ENCODE results near the gene RPS6KA4.

RPS6KA4 gene

DNA sequence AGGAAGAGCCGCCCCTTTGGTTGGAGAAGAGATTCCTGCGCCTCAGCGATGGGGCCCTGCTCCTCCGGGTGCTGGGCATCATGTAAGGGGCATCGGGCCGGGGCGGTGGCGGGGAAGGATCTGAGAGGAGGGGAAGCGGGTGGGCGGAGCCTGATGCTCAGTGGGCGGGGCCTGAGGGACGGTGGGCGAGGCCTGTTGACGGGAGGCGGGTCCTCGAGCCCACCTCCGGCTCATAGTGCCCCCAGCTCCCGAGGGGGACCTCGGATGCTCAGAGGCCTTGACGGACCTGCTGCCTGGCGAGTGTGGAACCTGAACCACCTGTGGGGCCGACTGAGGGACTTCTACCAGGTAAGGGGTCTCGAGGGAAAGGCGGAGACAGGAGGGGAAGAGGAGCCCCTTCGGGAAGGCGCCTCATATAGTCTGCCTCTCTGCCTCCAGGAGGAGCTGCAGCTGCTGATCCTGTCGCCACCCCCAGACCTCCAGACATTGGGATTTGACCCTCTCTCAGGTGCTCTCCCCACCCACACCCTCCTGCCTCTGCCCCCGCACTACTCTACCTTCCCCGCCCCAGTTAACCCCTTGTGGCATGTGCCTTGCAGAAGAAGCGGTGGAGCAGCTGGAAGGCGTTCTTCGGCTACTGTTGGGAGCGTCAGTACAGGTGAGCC, 18.2 kb upstream of the RPS6KA4 start:
- DNase-seq (ENCODE audit: low read depth, low spot score) = no peak
- no peak overlapping the region for H3K27ac ChIP-seq (ENCODE audit: low read length)
- no peaks in the 10 kb centered on the region for H3K36me3 ChIP-seq (ENCODE audit: control insufficient read depth, insufficient read depth, low read length)

GRCh38 chr11:64341429-64341828, 17.5 kb upstream of the RPS6KA4 start:
- no peak for DNase-seq (ENCODE audit: low read depth, low spot score)
- no CpG with 5 or more reads among the region's 21 CpGs for WGBS (ENCODE audit: insufficient coverage, insufficient read length)
- Histone ChIP-seq H3K4me1 (ENCODE audit: control insufficient read depth, insufficient read depth, low read length) (peaks cover 8% of the 10 kb centered on the region), H3K4me3 (ENCODE audit: low read length) (no peak overlapping the region; the same call in 1 of the 2 replicates), H3K36me3 (ENCODE audit: control insufficient read depth, insufficient read depth, low read length) (no peaks in the 10 kb centered on the region), H3K9me3 (ENCODE audit: control insufficient read depth, insufficient read depth, low read length) (no peaks in the 10 kb centered on the region), H3K27me3 (ENCODE audit: control insufficient read depth, insufficient read depth, low read length) (no peaks in the 10 kb centered on the region), H3K27ac (ENCODE audit: low read length) (no peak overlapping the region)

More for the DNA sequence above, 18.2 kb upstream of the RPS6KA4 start:
- WGBS (ENCODE audit: insufficient coverage, insufficient read length) = no CpG with 5 or more reads among the region's 33 CpGs
- Histone ChIP-seq H3K4me1 (ENCODE audit: control insufficient read depth, insufficient read depth, low read length) (peaks cover 8% of the 10 kb centered on the region), H3K27me3 (ENCODE audit: control insufficient read depth, insufficient read depth, low read length) (no peaks in the 10 kb centered on the region), H3K4me3 (ENCODE audit: low read length) (peak overlapping the region; percentile 43; the same call in 1 of the 2 replicates), H3K9me3 (ENCODE audit: control insufficient read depth, insufficient read depth, low read length) (no peaks in the 10 kb centered on the region)

DNA sequence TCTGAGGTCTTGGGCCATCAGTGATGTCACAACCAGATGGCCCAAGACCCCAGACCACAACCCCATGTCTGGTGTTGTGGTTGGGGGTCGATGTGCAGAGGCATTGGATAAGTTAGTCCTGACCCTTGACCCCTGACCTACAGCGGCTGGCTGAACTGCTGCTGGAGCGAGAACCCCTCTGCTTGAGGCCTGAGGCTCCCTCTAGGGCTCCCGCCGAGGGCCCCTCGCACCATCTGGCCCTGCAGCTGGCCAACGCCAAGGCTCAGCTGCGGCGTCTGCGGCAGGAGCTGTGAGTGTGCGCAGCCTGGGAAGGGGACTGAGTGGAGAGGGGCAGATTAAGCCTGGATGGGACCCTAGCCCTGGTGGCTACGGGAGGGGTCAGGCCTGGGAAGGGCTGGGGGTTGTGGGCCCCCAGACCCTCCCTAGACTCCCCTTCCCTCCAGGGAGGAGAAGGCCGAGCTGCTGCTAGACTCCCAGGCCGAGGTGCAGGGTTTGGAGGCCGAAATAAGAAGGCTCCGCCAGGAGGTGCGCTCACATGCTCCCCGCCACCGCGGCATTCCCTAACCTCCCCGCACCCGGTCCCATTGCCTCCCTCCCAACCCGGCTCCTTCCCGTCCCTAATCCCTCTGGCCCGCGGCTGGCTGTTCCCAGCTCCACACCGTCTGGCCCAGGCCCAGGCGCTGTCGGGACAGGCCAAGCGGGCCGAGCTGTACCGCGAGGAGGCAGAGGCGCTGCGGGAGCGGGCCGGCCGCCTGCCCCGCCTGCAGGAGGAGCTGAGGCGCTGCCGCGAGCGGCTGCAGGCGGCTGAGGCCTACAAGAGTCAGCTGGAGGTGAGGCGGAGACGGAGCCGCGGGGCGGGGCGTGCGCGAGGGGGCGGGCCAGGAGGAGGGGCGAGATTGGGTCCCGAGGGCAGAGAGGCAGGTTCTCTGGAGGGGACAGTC, 16.8 kb upstream of the RPS6KA4 start:
- Histone ChIP-seq H3K36me3 (ENCODE audit: control insufficient read depth, insufficient read depth, low read length) (no peaks in the 10 kb centered on the region), H3K9me3 (ENCODE audit: control insufficient read depth, insufficient read depth, low read length) (no peaks in the 10 kb centered on the region), H3K27me3 (ENCODE audit: control insufficient read depth, insufficient read depth, low read length) (no peaks in the 10 kb centered on the region), H3K27ac (ENCODE audit: low read length) (no peak overlapping the region), H3K4me3 (ENCODE audit: low read length) (peak overlapping the region; percentile 35; the same call in 1 of the 2 replicates), H3K4me1 (ENCODE audit: control insufficient read depth, insufficient read depth, low read length) (peaks cover 8% of the 10 kb centered on the region)
- DNase-seq (ENCODE audit: low read depth, low spot score) = no peak
- no CpG with 5 or more reads among the region's 55 CpGs for WGBS (ENCODE audit: insufficient coverage, insufficient read length)

GRCh38 chr11:64342869-64343745, 15.9 kb upstream of the RPS6KA4 start:
- no peak for DNase-seq (ENCODE audit: low read depth, low spot score)
- Histone ChIP-seq H3K36me3 (ENCODE audit: control insufficient read depth, insufficient read depth, low read length) (no peaks in the 10 kb centered on the region), H3K4me1 (ENCODE audit: control insufficient read depth, insufficient read depth, low read length) (peaks cover 8% of the 10 kb centered on the region), H3K9me3 (ENCODE audit: control insufficient read depth, insufficient read depth, low read length) (no peaks in the 10 kb centered on the region), H3K4me3 (ENCODE audit: low read length) (peak overlapping the region; percentile 35; the same call in 1 of the 2 replicates), H3K27me3 (ENCODE audit: control insufficient read depth, insufficient read depth, low read length) (no peaks in the 10 kb centered on the region), H3K27ac (ENCODE audit: low read length) (no peak overlapping the region)
- no CpG with 5 or more reads among the region's 29 CpGs for WGBS (ENCODE audit: insufficient coverage, insufficient read length)

- DNase-seq (ENCODE audit: low read depth, low spot score) = no peak
- Histone ChIP-seq H3K4me1 (ENCODE audit: control insufficient read depth, insufficient read depth, low read length) (peaks cover 8% of the 10 kb centered on the region), H3K4me3 (ENCODE audit: low read length) (no peak overlapping the region), H3K9me3 (ENCODE audit: control insufficient read depth, insufficient read depth, low read length) (no peaks in the 10 kb centered on the region), H3K36me3 (ENCODE audit: control insufficient read depth, insufficient read depth, low read length) (no peaks in the 10 kb centered on the region), H3K27ac (ENCODE audit: low read length) (no peak overlapping the region), H3K27me3 (ENCODE audit: control insufficient read depth, insufficient read depth, low read length) (no peaks in the 10 kb centered on the region)
- WGBS (ENCODE audit: insufficient coverage, insufficient read length) = no CpG with 5 or more reads among the region's 18 CpGs
Observed at GRCh38 chr11:64343767-64344559, 15.0 kb upstream of the RPS6KA4 start.

GRCh38 chr11:64344787-64345186, 14.2 kb upstream of the RPS6KA4 start:
- no peak for DNase-seq (ENCODE audit: low read depth, low spot score)
- WGBS (ENCODE audit: insufficient coverage, insufficient read length) = no CpG with 5 or more reads among the region's 28 CpGs
- no peaks in the 10 kb centered on the region for H3K27me3 ChIP-seq (ENCODE audit: control insufficient read depth, insufficient read depth, low read length)
- H3K36me3 ChIP-seq (ENCODE audit: control insufficient read depth, insufficient read depth, low read length) = no peaks in the 10 kb centered on the region
- H3K27ac ChIP-seq (ENCODE audit: low read length) = no peak overlapping the region
- peaks cover 8% of the 10 kb centered on the region for H3K4me1 ChIP-seq (ENCODE audit: control insufficient read depth, insufficient read depth, low read length)
- H3K9me3 ChIP-seq (ENCODE audit: control insufficient read depth, insufficient read depth, low read length) = no peaks in the 10 kb centered on the region
- H3K4me3 ChIP-seq (ENCODE audit: low read length) = no peak overlapping the region

GRCh38 chr11:64347193-64347867, 11.6 kb upstream of the RPS6KA4 start:
- Histone ChIP-seq H3K9me3 (ENCODE audit: control insufficient read depth, insufficient read depth, low read length) (no peaks in the 10 kb centered on the region), H3K4me3 (ENCODE audit: low read length) (no peak overlapping the region), H3K4me1 (ENCODE audit: control insufficient read depth, insufficient read depth, low read length) (peaks cover 3% of the 10 kb centered on the region), H3K27ac (ENCODE audit: low read length) (no peak overlapping the region), H3K27me3 (ENCODE audit: control insufficient read depth, insufficient read depth, low read length) (no peaks in the 10 kb centered on the region), H3K36me3 (ENCODE audit: control insufficient read depth, insufficient read depth, low read length) (no peaks in the 10 kb centered on the region)
- no CpG with 5 or more reads among the region's 12 CpGs for WGBS (ENCODE audit: insufficient coverage, insufficient read length)
- no peak for DNase-seq (ENCODE audit: low read depth, low spot score)

GRCh38 chr11:64348383-64349024, 10.5 kb upstream of the RPS6KA4 start:
- no peak overlapping the region for H3K4me3 ChIP-seq (ENCODE audit: low read length)
- no peak for DNase-seq (ENCODE audit: low read depth, low spot score)
- H3K27me3 ChIP-seq (ENCODE audit: control insufficient read depth, insufficient read depth, low read length) = no peaks in the 10 kb centered on the region
- H3K27ac ChIP-seq (ENCODE audit: low read length) = no peak overlapping the region
- H3K9me3 ChIP-seq (ENCODE audit: control insufficient read depth, insufficient read depth, low read length) = no peaks in the 10 kb centered on the region
- no peaks in the 10 kb centered on the region; the same call in 1 of the 2 replicates for H3K4me1 ChIP-seq (ENCODE audit: control insufficient read depth, insufficient read depth, low read length)
- no peaks in the 10 kb centered on the region for H3K36me3 ChIP-seq (ENCODE audit: control insufficient read depth, insufficient read depth, low read length)
- WGBS (ENCODE audit: insufficient coverage, insufficient read length) = no CpG with 5 or more reads among the region's 14 CpGs

DNA sequence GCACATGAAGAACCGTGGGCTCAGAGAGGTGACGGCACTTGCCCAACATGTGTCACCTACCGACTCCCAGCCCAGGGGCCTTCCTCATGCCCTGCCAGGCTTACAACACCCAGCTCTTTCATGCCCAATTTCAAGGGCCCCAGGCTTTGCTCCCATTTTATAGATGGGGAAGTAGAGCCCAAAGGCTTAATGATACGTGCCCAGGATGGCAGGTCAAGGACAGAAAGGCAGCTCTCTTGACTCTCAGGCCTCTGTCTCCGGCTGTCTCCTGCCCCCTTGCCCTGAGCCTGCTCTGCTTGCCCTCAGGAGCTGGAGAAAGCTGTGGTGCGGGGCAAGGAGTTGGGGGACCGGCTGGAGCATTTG, 10.0 kb upstream of the RPS6KA4 start:
- no peaks in the 10 kb centered on the region for H3K36me3 ChIP-seq (ENCODE audit: control insufficient read depth, insufficient read depth, low read length)
- no peak overlapping the region for H3K4me3 ChIP-seq (ENCODE audit: low read length)
- no peaks in the 10 kb centered on the region; the same call in 1 of the 2 replicates for H3K4me1 ChIP-seq (ENCODE audit: control insufficient read depth, insufficient read depth, low read length)
- DNase-seq (ENCODE audit: low read depth, low spot score) = no peak
- no CpG with 5 or more reads among the region's 7 CpGs for WGBS (ENCODE audit: insufficient coverage, insufficient read length)
- H3K9me3 ChIP-seq (ENCODE audit: control insufficient read depth, insufficient read depth, low read length) = no peaks in the 10 kb centered on the region
- no peaks in the 10 kb centered on the region for H3K27me3 ChIP-seq (ENCODE audit: control insufficient read depth, insufficient read depth, low read length)
- H3K27ac ChIP-seq (ENCODE audit: low read length) = no peak overlapping the region
